ENCODE results near the gene NATD1.

The NATD1 gene

DNA sequence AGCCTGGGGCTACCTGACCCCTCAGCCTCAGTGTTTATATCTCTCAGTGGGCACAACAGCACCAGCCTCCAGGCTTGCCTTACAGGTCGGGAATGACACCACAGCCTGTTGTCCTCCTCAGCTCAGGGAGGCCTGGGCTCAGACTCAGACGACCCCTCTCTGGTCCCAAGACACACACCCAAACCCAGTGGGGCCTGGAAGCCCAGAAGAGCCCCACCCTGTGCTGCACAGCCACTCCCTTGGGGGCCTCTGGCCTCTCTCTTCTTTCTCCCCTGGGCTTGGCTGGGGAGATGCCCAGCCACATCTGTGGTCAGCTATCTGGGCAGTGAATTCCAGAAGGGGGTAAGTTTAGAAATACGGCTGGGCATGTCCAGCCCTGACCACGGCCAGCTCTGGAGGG, 2.4 kb downstream of the NATD1 start:
- Mint-ChIP-seq H3K9me3 (no peaks in the 10 kb centered on the region), H3K36me3 (no peaks in the 10 kb centered on the region), H3K27me3 (peaks cover 33% of the 10 kb centered on the region), H3K4me3 (no peak overlapping the region), H3K4me1 (peaks cover 22% of the 10 kb centered on the region), H3K27ac (no peak overlapping the region)
- DNase-seq = no peak
- CTCF ChIA-PET = interaction anchor here (1.3 to 1.5 kb wide), 2 partner anchors 11 to 132 kb away, joined by 3 to 5 read pairs; no protein-coding TSS in a partner anchor

DNA sequence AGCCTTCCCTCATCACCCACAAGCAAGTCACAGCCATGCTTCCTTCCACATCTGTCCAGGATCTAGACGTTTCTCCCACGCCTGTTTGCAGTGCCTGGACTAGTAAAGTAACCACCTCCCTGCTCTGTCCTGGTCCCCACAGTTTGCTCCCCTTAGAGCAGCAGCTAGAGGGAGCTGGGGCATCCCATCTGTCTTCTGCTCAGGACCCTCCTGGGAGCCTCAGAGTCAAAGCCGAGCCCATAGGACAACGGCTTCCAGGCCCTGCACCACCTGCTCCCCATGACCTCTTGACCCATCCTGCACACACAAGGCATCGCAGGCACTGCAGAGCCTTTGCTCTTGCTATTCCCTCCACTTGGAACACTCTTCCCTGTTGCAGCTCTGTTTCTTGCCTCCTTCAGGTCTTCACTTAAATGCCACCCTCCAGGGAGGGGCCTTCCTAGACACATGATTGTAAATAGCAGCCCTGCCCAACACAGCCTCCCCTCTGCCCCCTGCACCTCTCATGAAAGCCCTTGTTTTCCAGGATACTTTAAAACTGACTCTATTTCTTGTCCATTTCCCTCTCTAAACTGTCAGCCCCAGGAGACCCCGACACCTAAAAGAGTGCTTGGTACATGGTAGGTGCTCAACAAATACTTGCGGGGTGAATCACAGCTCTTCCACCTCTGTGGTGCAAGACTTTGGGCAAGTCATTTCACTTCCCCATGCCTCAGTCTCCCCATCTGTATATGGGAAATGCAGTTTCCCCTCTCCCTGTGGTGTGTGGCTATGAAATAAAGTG, 3.1 kb downstream of the NATD1 start:
- DNase-seq = no peak
- Mint-ChIP-seq H3K9me3 (no peaks in the 10 kb centered on the region), H3K4me3 (no peak overlapping the region), H3K36me3 (no peaks in the 10 kb centered on the region), H3K27ac (no peak overlapping the region), H3K27me3 (peaks cover 33% of the 10 kb centered on the region), H3K4me1 (peaks cover 25% of the 10 kb centered on the region)
- CTCF ChIA-PET = interaction anchor here (1.0 to 1.5 kb wide), 3 partner anchors 10 to 132 kb away, joined by 3 to 5 read pairs (median 4); no protein-coding TSS in a partner anchor

DNA sequence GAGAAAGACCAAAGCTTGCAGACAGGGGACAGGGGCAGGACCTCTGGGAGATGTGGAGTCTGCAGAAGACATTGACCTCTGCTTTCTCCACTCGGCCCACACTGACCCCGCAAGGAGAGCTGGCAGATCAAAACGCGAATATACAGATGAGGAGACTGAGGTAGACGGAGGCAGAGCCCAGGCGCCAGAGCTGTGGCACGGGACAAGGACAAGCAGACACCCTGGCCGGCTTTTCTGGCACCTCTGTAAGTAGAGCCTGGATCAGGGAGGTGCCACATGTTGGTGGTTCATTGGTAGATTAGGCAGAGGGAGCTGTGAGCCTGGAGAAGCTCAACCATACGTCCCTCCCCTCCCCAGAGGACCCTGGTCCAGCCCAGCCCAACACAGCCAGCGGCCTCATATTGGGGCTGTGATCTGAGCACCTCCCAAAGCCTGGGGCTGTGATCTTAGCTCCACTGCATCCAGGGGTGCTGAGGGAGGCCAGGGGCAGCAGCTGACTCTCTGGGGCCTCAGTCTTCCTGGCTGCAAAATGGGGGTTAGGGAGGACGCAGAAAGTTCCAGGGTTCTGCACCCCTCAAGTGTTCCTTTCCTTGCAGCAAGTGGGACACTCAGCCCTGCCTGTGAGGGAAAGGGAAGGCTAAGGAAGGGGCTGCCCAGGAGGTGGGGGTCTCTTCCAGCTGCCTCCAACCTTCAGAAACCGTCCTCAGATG, 4.0 kb downstream of the NATD1 start:
- CTCF ChIA-PET = interaction anchor here (1.0 to 1.5 kb wide), 3 partner anchors 10 to 131 kb away, joined by 3 to 5 read pairs (median 4); no protein-coding TSS in a partner anchor
- Mint-ChIP-seq H3K27ac (no peak overlapping the region), H3K9me3 (no peaks in the 10 kb centered on the region), H3K36me3 (no peaks in the 10 kb centered on the region), H3K4me3 (no peak overlapping the region), H3K4me1 (peaks cover 22% of the 10 kb centered on the region), H3K27me3 (peaks cover 33% of the 10 kb centered on the region)
- no peak for DNase-seq

- no peaks in the 10 kb centered on the region for H3K36me3 Mint-ChIP-seq
- no peaks in the 10 kb centered on the region for H3K9me3 Mint-ChIP-seq
- DNase-seq = no peak
- CTCF ChIA-PET = no interaction called here
- peaks cover 14% of the 10 kb centered on the region for H3K4me1 Mint-ChIP-seq
- H3K4me3 Mint-ChIP-seq = no peak overlapping the region
- H3K27ac Mint-ChIP-seq = no peak overlapping the region
- peaks cover 33% of the 10 kb centered on the region for H3K27me3 Mint-ChIP-seq
These were observed 4.7 kb downstream of the NATD1 start for GRCh38 chr17:21248500-21248899.

DNA sequence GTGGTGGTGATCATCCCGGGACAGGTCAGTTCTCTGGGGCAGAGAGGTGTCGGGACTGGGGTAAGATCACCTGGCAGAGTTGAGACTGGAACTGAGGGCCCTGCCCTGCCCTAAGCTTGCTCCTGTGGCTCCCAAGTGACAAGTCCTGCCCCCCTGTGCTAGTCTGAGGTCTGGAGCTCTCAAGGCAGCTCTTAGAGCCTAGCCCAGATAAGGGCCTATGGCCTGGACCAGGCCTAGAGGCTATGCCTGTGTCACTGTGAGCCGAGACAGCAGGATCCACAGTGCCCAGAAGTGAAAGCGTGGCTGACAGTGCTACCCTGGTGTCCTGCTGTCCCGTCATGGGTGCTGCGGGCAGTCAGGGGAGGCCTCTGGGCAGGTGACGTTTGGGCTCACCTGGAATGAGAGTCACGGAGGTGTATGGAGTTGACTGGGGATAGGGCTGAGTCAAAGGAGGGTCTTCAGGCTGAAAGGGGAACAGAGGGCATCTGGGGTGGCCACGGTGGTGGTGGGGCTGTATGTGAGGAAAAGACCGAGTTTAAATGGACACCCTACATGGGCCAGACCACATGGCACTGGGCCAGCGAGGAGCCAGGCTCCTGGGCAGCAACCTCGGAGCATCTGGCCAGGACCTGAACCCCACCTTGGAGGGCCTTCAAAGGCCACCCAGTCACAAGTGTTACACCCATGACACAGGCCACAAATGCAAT, 5.5 kb downstream of the NATD1 start:
- Mint-ChIP-seq H3K27me3 (peaks cover 27% of the 10 kb centered on the region), H3K4me1 (peaks cover 13% of the 10 kb centered on the region), H3K36me3 (no peaks in the 10 kb centered on the region), H3K4me3 (no peak overlapping the region), H3K27ac (no peak overlapping the region), H3K9me3 (no peaks in the 10 kb centered on the region)
- CTCF ChIA-PET = no interaction called here
- no peak for DNase-seq

GRCh38 chr17:21246698-21247097, 6.5 kb downstream of the NATD1 start:
- H3K27ac Mint-ChIP-seq = no peak overlapping the region
- H3K4me1 Mint-ChIP-seq = peaks cover 6% of the 10 kb centered on the region
- H3K27me3 Mint-ChIP-seq = peaks cover 17% of the 10 kb centered on the region
- no peak overlapping the region for H3K4me3 Mint-ChIP-seq
- DNase-seq = no peak
- no peaks in the 10 kb centered on the region for H3K9me3 Mint-ChIP-seq
- no peaks in the 10 kb centered on the region for H3K36me3 Mint-ChIP-seq
- CTCF ChIA-PET = no interaction called here

DNA sequence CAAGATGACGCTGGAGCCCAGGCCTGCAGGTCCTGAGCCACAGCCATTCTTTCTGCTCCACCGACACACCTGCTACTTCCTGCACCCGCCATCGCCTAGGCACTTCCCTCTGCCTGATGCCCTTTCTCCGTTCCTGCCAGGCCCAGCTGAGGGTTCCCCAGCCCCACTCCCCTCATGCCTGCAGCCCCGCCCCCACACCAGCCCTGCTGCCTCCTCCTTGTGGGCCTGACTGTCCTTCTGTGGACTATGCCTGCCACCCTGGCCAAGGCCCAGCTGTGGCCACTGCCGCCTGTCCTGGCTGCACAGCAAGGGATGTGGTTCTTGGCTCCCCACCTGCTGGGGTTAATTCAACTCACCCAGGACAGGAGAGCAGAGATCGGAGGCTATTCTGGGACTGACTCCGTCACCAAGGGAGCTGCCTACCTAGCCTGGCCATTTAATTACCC, 7.5 kb downstream of the NATD1 start:
- no peak overlapping the region for H3K27ac Mint-ChIP-seq
- peaks cover 7% of the 10 kb centered on the region for H3K27me3 Mint-ChIP-seq
- no peak overlapping the region for H3K4me3 Mint-ChIP-seq
- no peaks in the 10 kb centered on the region for H3K9me3 Mint-ChIP-seq
- no peak for DNase-seq
- H3K4me1 Mint-ChIP-seq = peaks cover 3% of the 10 kb centered on the region
- CTCF ChIA-PET = no interaction called here
- no peaks in the 10 kb centered on the region for H3K36me3 Mint-ChIP-seq

GRCh38 chr17:21243516-21244303, 9.5 kb downstream of the NATD1 start:
- no peak for DNase-seq
- CTCF ChIA-PET = no interaction called here
- H3K9me3 Mint-ChIP-seq = no peaks in the 10 kb centered on the region
- H3K27me3 Mint-ChIP-seq = no peaks in the 10 kb centered on the region
- H3K4me1 Mint-ChIP-seq = peaks cover 3% of the 10 kb centered on the region
- H3K36me3 Mint-ChIP-seq = no peaks in the 10 kb centered on the region
- H3K4me3 Mint-ChIP-seq = no peak overlapping the region
- no peak overlapping the region for H3K27ac Mint-ChIP-seq

- Mint-ChIP-seq H3K36me3 (no peaks in the 10 kb centered on the region), H3K4me1 (peaks cover 3% of the 10 kb centered on the region), H3K27me3 (no peaks in the 10 kb centered on the region), H3K4me3 (no peak overlapping the region), H3K9me3 (no peaks in the 10 kb centered on the region), H3K27ac (no peak overlapping the region)
- CTCF ChIA-PET = no interaction called here
- DNase-seq = no peak
These were observed 10.3 kb downstream of the NATD1 start for GRCh38 chr17:21242780-21243515.

DNA sequence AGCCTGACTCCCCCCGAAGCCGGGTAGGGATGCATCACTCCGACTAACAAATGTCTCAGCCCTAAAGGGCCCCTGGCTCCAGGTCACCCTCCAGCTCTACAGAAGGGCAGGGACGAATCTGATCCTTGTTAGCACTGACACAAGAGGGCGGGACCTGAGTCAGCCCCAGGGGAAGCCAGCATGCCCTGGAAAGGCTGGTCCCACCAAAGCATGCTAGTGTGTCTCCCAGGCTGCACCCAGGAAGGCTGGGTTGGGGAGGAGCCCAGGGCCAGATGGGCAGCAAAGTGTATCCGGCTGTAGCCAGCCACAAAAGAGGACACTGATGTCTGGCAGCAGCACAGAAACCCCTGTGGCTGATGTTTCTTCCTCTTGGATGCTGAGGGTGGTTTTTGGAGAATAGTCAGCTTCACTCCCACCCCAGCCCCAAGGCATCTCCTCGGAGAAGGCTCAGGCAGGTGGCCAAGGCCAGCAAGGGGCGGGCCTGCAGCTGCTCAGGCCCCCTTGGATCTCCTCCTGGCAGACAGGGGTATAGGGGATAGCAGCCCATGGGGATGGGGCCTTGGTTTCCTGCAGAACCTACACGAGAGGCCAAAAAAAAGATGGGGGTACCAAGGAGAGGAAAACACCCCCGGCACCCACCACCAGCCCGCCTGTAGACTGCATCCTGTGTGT, 11.0 kb downstream of the NATD1 start:
- Mint-ChIP-seq H3K9me3 (no peaks in the 10 kb centered on the region), H3K27me3 (no peaks in the 10 kb centered on the region), H3K36me3 (no peaks in the 10 kb centered on the region), H3K27ac (no peak overlapping the region), H3K4me3 (no peak overlapping the region), H3K4me1 (peaks cover 3% of the 10 kb centered on the region)
- no peak for DNase-seq
- CTCF ChIA-PET = no interaction called here

- Mint-ChIP-seq H3K4me3 (no peak overlapping the region), H3K27ac (no peak overlapping the region), H3K9me3 (no peaks in the 10 kb centered on the region), H3K27me3 (no peaks in the 10 kb centered on the region), H3K4me1 (peaks cover 3% of the 10 kb centered on the region), H3K36me3 (no peaks in the 10 kb centered on the region)
- CTCF ChIA-PET = no interaction called here
- no peak for DNase-seq
These were observed 11.6 kb downstream of the NATD1 start for GRCh38 chr17:21241564-21241963.

DNA sequence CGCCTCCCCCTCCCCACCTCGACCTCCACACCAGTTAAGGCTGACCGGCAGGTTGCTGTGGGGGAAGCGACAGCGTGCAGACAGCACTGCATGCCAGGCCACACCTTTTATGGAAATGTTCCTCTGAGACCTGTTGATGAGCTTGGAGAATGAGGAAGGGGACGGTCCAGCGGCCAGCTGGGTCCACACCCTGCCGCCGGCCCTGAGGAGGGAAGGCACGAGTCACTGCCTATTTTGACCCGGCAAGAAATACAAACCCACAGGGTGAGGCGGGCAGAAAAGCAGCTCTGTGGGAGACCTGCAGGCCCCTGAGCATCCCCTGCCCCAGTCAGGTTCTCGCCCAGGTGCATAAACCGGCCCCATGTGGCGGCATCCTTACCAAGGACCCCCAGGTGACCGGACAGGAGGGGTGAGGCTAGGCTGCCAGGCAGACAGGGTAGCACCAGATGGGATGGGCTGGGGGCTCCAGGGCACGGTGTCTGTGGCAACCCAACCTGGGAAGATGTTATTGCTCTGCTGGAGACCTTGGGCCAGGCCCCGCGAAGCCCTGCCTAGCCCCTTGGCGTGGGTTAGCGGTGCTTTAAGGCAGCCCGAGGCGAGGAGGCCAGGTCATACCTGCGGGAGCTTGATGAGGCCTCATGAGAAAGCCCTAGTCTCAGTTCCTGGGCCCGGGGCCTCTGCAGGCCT, 12.7 kb downstream of the NATD1 start:
- Mint-ChIP-seq H3K4me1 (peaks cover 2% of the 10 kb centered on the region), H3K9me3 (no peaks in the 10 kb centered on the region), H3K27me3 (no peaks in the 10 kb centered on the region), H3K4me3 (no peak overlapping the region), H3K27ac (no peak overlapping the region), H3K36me3 (no peaks in the 10 kb centered on the region)
- CTCF ChIA-PET = interaction anchor here (1.5 to 1.9 kb wide), 2 partner anchors 9 to 121 kb away, joined by 5 read pairs; no protein-coding TSS in a partner anchor
- no peak for DNase-seq
